SW480 (cell line): ENCODE measurements around the gene DTX4.

ENCODE experiments used
- DNase-seq: peaks from one replicate; pipeline ENCODE4 v3.0.0-alpha.2; 2016; ENCODE audit warnings: low spot score

Gene DTX4

DNA sequence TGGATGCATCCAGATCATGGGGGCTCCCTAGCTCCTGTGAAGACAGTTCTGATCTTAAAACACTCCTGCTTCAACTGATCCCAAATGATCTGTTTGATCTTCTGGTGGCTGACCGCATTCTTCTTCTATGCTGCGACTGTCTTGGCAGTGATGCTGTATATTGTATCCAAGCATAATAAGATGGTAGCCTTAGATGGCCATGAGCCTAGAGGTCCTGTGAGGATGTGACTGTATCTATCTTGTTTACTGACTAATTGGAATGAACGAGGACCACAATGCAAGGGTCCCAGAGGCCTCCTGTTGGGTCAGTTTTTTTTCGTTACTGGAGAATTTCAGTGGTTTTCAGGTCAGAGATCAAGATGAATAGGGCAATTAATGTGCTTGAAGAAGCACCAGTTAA lies 47.9 kb downstream of the DTX4 start:
- DNase-seq: no peak

DNA sequence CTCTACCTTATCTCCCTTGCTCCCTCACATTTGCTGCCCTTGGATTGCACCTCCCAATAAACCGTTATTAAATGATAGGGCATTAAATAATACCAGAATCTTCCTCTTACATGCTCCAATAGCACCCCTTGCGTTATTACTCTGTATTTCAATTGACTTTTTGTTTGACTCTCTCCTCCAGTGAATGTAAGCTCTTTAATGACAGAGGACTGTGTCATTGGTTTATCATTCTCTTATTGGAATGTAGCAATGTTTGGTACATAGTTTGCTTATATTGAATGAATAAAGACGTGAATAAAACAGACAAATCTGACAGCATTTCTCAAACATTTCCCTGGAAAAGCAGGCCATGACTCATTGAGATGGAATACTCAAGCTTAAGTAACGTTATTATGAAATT lies 49.5 kb downstream of the DTX4 start:
- DNase-seq: no peak

- DNase-seq: no peak
Measured at GRCh38 chr11:59222464-59223060, 50.6 kb downstream of the DTX4 start.

GRCh38 chr11:59223177-59223576 lies 51.2 kb downstream of the DTX4 start:
- no peak for DNase-seq

GRCh38 chr11:59223611-59224010 lies 51.7 kb downstream of the DTX4 start:
- DNase-seq: no peak

DNA sequence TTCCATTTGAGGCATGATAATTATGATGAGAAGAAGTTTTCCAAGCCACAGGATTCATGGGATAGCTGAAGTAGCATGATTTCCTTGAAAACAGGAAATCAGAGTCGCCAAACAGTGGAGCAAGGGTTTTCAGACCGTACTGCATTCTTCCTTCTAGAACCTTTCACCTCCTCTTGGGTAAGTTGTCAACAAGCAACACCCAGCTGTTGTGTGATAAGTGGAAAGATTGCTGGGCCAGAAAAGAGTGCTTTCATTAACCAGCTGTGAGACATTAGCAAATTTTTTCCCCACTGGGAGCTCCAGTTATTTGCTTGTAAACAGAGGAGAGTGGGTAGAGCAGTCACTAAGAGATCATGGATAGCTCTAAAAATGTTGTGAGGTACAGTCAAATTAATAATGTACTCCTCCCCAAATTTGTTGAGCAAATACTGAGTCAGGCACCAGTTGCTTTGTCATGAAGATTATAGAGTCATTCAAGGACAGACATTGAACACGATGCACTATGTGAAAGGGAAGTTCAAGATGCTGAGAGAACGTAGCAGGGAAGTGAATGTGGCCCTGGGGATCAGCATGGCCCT lies 52.5 kb downstream of the DTX4 start:
- no peak for DNase-seq

- DNase-seq: no peak
Measured at GRCh38 chr11:59225017-59225416, 53.1 kb downstream of the DTX4 start.

DNA sequence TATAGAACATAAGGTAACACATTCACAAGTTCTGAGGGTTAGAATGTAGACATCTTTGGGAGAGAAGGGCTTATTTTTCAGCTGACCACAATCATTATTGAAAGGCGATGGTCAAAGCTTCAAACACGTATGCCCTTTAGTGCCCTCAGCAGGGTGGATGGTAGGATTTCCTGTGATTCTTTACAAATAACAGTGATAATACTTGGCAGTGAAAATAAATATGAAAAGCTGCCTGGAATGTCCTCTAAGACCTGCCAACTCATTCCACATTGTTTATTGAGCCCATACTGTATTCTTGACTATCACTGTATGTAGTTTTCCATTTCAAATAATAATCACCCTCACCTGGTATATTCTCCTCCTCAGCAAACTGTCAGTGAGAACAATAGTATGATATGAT lies 54.5 kb downstream of the DTX4 start:
- DNase-seq: no peak

DNA sequence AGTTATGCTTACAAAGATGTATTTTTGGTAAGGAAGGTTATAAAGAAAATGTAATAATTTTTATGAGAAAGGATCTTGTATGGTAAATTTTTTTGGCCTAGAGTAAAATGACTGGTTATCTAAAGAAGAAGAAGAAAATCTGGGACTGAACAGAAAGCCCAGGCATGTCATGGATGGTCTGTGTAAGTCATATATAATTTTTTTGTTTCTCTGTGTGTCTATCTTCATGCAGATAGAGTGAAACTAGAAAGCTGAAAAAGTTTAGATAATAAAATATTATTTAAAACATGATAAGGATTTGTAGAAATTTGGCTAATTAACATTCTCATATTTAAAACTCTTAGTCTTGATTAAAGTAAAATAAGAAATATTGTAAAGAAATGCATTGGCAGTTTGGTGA lies 68.4 kb downstream of the DTX4 start:
- no peak for DNase-seq

- DNase-seq: no peak
Measured at GRCh38 chr11:59243633-59244032, 71.7 kb downstream of the DTX4 start.

DNA sequence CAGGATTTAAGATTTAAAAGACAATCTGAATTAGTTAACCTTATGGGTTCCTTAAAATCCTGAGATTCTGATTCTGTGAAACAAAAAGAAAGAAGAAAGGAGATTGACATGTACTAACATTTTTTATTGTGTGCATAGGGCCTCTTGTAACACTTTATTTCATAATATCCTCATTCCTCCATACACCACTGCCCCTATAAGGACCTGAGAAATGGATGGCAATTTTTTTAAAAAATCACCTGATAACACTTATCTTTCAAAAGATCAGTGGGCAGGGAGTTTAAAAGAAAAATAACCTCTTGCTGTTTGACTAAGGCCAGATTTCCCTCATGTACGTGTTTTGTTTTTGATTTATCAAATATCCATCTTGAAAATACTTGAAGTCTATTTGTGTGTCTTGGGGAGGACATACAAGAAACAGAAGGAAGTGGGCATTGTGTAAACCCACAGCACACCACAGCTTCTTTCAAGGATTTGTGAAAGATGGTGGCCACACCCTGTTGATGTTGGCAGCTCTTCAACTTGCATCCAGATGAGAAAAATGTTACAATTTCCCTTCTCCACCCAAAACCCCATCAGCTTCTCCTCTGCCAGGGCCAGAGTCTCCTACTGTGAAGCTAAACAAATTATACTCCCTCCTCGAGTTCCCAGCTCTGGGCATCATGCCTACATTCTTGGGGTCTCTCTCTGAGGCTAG lies 75.7 kb downstream of the DTX4 start:
- DNase-seq: no peak

GRCh38 chr11:59249535-59249934 lies 77.6 kb downstream of the DTX4 start:
- DNase-seq: no peak

- no peak for DNase-seq
Measured at GRCh38 chr11:59253001-59253400, 81.1 kb downstream of the DTX4 start.

GRCh38 chr11:59254286-59254685 lies 82.4 kb downstream of the DTX4 start:
- DNase-seq: no peak

GRCh38 chr11:59255281-59255680 lies 83.3 kb downstream of the DTX4 start:
- no peak for DNase-seq
